A673 (cell line): ENCODE data around the gene SETD1A. TPM values are rescaled to one million over a fixed set of nuclear protein-coding genes. Genes with fewer than 3 reads are reported as not detected.
"Not testable (repeated sequence)": the region's sequence is repeated elsewhere in the genome, so short reads cannot be mapped to it uniquely, and the experiment has no call there.

Experiments
- BruUV-seq: library from RNA; stranded (reverse); fragments of 400-500 nt; replicated peaks from 2 replicates; lab custom pipeline; 2021; lab: Mats Ljungman, UMichigan
- CTCF ChIA-PET: fragments of 300-600 bp; sonication (Branson Sonifier 250); formaldehyde crosslinking; loops from one replicate; lab custom pipeline; 2022; ENCODE audit warnings: antibody characterized with exemption; lab: Charles Lee
- POLR2A ChIA-PET: fragments of 300-600 bp; sonication (Branson Sonifier 250); formaldehyde crosslinking; loops from one replicate; lab custom pipeline; 2022; ENCODE audit warnings: antibody characterized with exemption; ENCODE audit not compliant: low non-redundant PET; lab: Charles Lee
- DNase-seq: peaks from one replicate; pipeline ENCODE4 v3.0.0-alpha.2; 2015; ENCODE audit warnings: low spot score
- H3K27ac ChIP-seq: fragments of 200-600 bp; sonication (generic); 2 replicates; pipeline ENCODE4 v1.5.1; 2016; ENCODE audit warnings: mixed run types, low read depth, mild to moderate bottlenecking, mixed read lengths, antibody characterized with exemption, low read length; ENCODE audit not compliant: poor library complexity, severe bottlenecking
- H3K27me3 ChIP-seq: fragments of 200-600 bp; sonication (generic); replicated peaks from 2 replicates; pipeline ENCODE4 v1.6.1; 2017; ENCODE audit warnings: mixed run types, low read depth, mild to moderate bottlenecking, mixed read lengths, antibody characterized with exemption, low read length; ENCODE audit not compliant: insufficient read depth, poor library complexity
- H3K36me3 ChIP-seq: fragments of 200-600 bp; sonication (generic); 2 replicates; pipeline ENCODE4 v1.6.1; 2016; ENCODE audit warnings: mixed run types, mild to moderate bottlenecking, mixed read lengths, antibody characterized with exemption, low read length; ENCODE audit not compliant: insufficient read depth, poor library complexity, severe bottlenecking
- H3K4me1 ChIP-seq: fragments of 200-600 bp; sonication (generic); 2 replicates; pipeline ENCODE4 v1.6.1; 2017; ENCODE audit warnings: mixed run types, mild to moderate bottlenecking, mixed read lengths, antibody characterized with exemption, low read length; ENCODE audit not compliant: insufficient read depth, poor library complexity, severe bottlenecking
- H3K4me3 ChIP-seq: fragments of 200-600 bp; sonication (generic); 2 replicates; pipeline ENCODE4 v1.5.1; 2016; ENCODE audit warnings: low read depth, mixed run types, mild to moderate bottlenecking, mixed read lengths, low read length; ENCODE audit not compliant: poor library complexity, severe bottlenecking
- H3K9me3 ChIP-seq: fragments of 200-600 bp; sonication (generic); 2 replicates; pipeline ENCODE4 v1.6.1; 2016; ENCODE audit warnings: mixed run types, low read depth, mild to moderate bottlenecking, mixed read lengths, antibody characterized with exemption, low read length; ENCODE audit not compliant: poor library complexity, severe bottlenecking
- EZH2 ChIP-seq: fragments of 200-600 bp; sonication (generic); IDR thresholded peaks from 2 replicates; pipeline ENCODE4 v1.6.1; 2017; ENCODE audit warnings: borderline replicate concordance, low read depth, mild to moderate bottlenecking, mixed read lengths, antibody characterized with exemption, low read length; ENCODE audit not compliant: poor library complexity, severe bottlenecking
- intact Hi-C: fragments of 100-400 bp; cut with micrococcal nuclease; formaldehyde crosslinking; loops from one replicate; pipeline ENCODE4 v1.10.0; 2022; ENCODE audit not compliant: unreplicated experiment
- total RNA-seq: library from RNA; stranded (reverse); gene quantifications from 2 replicates; pipeline ENCODE4 v1.2.3, GENCODE V29; 2021
- TF ChIP-seq, protein P1 (sequence below): fragments of 300-800, 200-600 bp; sonication (generic); conservative IDR thresholded peaks from 2 replicates; pipeline ENCODE4 v1.5.1; 2017; ENCODE audit warnings: low read depth, mild to moderate bottlenecking, antibody characterized with exemption, low read length, moderate library complexity, mixed read lengths

Gene SETD1A
- total RNA-seq, 1 experiment from 2014 or later = 31.4 TPM

DNA sequence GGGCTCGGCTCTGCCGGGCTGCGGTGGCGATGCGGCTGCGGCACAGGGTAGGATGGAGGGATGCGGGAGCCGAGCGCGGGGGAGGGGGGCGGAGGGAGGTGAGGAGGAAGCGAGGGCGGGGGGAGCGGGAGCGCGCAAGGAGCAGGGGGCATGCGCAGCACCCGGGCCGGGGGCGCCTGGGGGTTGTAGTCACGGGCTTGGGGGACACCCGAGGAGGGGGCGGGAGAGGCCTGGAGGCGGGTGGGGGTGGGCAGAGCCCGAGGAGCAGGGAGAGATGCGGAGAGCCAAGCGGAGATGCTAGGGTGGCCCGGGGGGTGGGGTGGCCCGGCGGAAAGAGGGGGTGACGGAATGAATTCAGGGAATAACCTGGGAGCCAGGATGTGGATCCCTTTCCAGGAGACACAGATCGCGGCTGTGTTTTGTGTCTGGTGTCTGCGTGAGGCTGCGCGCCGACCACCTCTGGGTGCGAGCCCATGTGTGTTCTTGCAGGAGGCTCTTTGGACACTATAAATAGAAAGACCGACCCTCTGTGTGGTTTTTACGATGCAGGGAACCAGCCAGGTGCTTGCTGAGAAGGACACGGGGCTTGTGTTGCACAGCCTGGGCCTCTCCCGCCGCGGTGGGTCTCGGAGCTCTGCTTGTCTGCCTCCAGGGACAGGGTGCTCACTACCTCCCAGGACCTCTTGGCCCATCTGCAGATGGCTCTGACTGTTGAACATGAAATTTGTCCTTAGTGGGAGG, 53.2 kb downstream of the SETD1A start, which contains the start of gene STX1B:
Gene STX1B, minus strand, starts transcription at position 54 of the 741 bp plus-strand sequence. CDS start 242 bp downstream, outside the sequence.
- TF ChIP-seq EZH2 = no peak
- TF ChIP-seq, protein P1, sequence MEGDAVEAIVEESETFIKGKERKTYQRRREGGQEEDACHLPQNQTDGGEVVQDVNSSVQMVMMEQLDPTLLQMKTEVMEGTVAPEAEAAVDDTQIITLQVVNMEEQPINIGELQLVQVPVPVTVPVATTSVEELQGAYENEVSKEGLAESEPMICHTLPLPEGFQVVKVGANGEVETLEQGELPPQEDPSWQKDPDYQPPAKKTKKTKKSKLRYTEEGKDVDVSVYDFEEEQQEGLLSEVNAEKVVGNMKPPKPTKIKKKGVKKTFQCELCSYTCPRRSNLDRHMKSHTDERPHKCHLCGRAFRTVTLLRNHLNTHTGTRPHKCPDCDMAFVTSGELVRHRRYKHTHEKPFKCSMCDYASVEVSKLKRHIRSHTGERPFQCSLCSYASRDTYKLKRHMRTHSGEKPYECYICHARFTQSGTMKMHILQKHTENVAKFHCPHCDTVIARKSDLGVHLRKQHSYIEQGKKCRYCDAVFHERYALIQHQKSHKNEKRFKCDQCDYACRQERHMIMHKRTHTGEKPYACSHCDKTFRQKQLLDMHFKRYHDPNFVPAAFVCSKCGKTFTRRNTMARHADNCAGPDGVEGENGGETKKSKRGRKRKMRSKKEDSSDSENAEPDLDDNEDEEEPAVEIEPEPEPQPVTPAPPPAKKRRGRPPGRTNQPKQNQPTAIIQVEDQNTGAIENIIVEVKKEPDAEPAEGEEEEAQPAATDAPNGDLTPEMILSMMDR = no peak
- Histone ChIP-seq H3K27me3 (peaks cover 23% of the 10 kb centered on the region), H3K9me3 (no peaks in the 10 kb centered on the region), H3K4me1 (no peaks in the 10 kb centered on the region), H3K36me3 (no peaks in the 10 kb centered on the region), H3K27ac (no peak within 1 kb of the TSS), H3K4me3 (peak within 1 kb of the TSS; percentile 31)
- intact Hi-C loops = no loop called here
- ChIA-PET POLR2A (no interaction called here), CTCF (no interaction called here)
- DNase-seq = peak; percentile 35
- no TSS peak for BruUV-seq

DNA sequence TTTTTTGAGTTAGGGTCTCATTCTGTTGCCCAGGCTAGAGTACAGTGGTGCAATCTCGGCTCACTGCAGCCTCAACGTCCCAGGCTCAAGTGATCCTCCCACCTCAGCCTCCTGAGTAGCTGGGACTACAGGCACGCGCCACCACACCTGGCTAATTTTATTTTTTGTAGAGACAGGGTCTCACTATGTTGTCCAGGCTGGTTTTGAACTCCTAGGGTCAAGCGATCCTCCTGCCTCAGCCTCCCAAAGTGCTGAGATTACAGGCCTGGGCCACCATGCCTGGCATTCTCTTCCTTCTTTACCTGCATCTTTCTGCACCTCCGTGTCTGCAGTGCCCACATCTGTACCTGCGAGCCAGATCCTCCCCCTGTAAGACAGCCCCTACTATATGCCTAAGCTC, 54.3 kb downstream of the SETD1A start:
- H3K36me3 ChIP-seq, POLR2A ChIA-PET, intact Hi-C loops, H3K4me1 ChIP-seq, BruUV-seq, H3K9me3 ChIP-seq, H3K4me3 ChIP-seq, DNase-seq, CTCF ChIA-PET, H3K27ac ChIP-seq: not testable (repeated sequence)
- H3K27me3 ChIP-seq = peaks cover 23% of the 10 kb centered on the region

DNA sequence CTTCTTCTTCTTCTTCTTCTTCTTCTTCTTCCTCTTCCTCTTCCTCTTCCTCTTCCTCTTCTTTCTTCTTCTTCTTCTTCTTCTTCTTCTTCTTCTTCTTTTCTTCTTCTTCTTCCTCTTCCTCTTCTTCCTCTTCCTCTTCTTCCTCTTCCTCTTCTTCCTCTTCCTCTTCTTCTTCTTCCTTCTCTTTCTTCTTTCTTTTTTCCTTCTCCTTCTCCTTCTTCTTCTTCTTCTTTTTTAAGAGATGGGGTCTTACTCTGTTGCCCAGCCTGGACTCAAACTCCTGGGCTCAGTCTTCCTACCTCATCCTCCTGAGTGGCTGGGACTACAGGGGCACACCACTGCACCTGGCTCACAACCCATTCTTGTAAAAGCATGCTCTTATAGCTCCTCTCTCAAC, 55.7 kb downstream of the SETD1A start:
- H3K27me3 ChIP-seq = peaks cover 23% of the 10 kb centered on the region
- H3K9me3 ChIP-seq, intact Hi-C loops, DNase-seq, H3K4me3 ChIP-seq, POLR2A ChIA-PET, H3K4me1 ChIP-seq, H3K36me3 ChIP-seq, BruUV-seq, H3K27ac ChIP-seq, CTCF ChIA-PET: not testable (repeated sequence)

DNA sequence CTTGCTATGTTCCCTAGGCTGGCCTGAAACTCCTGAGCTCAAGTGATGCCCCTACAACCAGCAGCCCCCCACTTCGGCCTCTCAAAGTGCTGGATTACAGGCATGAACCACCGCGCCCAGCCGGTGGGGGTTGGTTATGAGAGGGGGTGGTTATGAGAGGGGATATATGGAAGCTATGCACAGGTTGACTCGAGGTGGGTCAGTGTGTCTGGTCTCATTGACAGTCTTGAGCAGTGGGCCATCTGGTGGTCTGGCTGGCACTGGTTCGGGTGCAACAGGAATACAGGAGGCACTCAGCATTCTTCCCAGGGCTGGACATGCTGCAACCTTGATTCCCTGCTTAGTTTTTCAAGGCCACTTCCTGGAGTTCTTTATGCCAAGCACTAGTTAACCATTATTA, 58.5 kb downstream of the SETD1A start:
- H3K4me3 ChIP-seq = no peak overlapping the region
- peaks cover 12% of the 10 kb centered on the region for H3K27me3 ChIP-seq
- CTCF ChIA-PET = no interaction called here
- BruUV-seq = no TSS peak
- no peaks in the 10 kb centered on the region for H3K4me1 ChIP-seq
- TF ChIP-seq EZH2 = no peak
- TF ChIP-seq, protein P1 = no peak
- H3K36me3 ChIP-seq = no peaks in the 10 kb centered on the region
- POLR2A ChIA-PET = interaction anchor here (0.6 kb wide), 1 partner anchor 208 kb away, joined by 8 read pairs; no protein-coding TSS in a partner anchor
- no peak for DNase-seq
- intact Hi-C loops = no loop called here
- H3K27ac ChIP-seq = no peak overlapping the region
- H3K9me3 ChIP-seq = no peaks in the 10 kb centered on the region

DNA sequence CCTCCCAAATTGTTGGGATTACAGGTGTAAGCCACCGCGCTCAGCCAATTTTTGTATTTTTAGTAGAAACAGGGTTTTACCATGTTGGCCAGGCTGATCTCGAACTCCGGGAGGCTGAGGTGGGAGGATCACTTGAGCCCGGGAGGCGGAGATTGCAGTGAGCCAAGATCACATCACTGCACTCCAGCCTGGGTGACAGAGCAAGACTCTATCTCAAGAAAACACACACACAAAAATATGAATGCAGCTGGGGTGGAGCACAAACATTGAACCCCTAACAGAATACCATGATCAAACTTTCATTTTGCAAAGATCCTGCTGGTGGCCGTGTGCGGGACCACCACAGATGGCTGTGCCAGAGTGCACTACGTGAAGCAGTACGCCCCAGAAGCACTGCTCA, 60.2 kb downstream of the SETD1A start:
- CTCF ChIA-PET = not testable (repeated sequence)

More for the DNA sequence above, 60.2 kb downstream of the SETD1A start:
- POLR2A ChIA-PET, H3K4me3 ChIP-seq, H3K27me3 ChIP-seq, intact Hi-C loops, H3K27ac ChIP-seq, BruUV-seq, H3K9me3 ChIP-seq, DNase-seq, H3K4me1 ChIP-seq, H3K36me3 ChIP-seq: not testable (repeated sequence)
